Neural cell (in vitro differentiated cells): Measurements from ENCODE around the gene PHF21A. TPM values are rescaled to one million over a fixed set of nuclear protein-coding genes. Genes with fewer than 3 reads are reported as not detected.

Experiments
- H2AFZ ChIP-seq: fragments of 200-600, 300-800 bp; sonication (generic), shearing (Covaris generic); 2 replicates; pipeline ENCODE4 v1.6.0; 2014; ENCODE audit warnings: low read depth, mild to moderate bottlenecking, antibody characterized with exemption, low read length, moderate library complexity
- H3F3A ChIP-seq: fragments of 200-600 bp; shearing (Covaris generic); 2 replicates; pipeline ENCODE4 v1.6.1; 2016; ENCODE audit warnings: mild to moderate bottlenecking, moderate library complexity, mixed read lengths, antibody characterized with exemption, low read length; ENCODE audit not compliant: insufficient read depth, poor library complexity, severe bottlenecking
- H3K27ac ChIP-seq: fragments of 200-600, 300-800 bp; sonication (generic), shearing (Covaris generic); 2 replicates; pipeline ENCODE4 v1.5.1; 2014; ENCODE audit warnings: mild to moderate bottlenecking, low read length, moderate library complexity
- H3K27me3 ChIP-seq: fragments of 300-800, 200-600 bp; sonication (generic), shearing (Covaris generic); 2 replicates; pipeline ENCODE4 v1.6.0; 2014; ENCODE audit warnings: mild to moderate bottlenecking, low read depth, low read length, moderate library complexity; ENCODE audit not compliant: insufficient read depth
- H3K36me3 ChIP-seq: fragments of 300-800, 200-600 bp; sonication (generic), shearing (Covaris generic); 2 replicates; pipeline ENCODE4 v1.5.1; 2014; ENCODE audit warnings: mild to moderate bottlenecking, antibody characterized with exemption, low read length, moderate library complexity; ENCODE audit not compliant: insufficient read depth
- H3K4me2 ChIP-seq: fragments of 300-800, 200-600 bp; sonication (generic), shearing (Covaris generic); 2 replicates; pipeline ENCODE4 v1.6.0; 2014; ENCODE audit warnings: mild to moderate bottlenecking, low read length
- H3K4me3 ChIP-seq: fragments of 300-800, 200-600 bp; sonication (generic), shearing (Covaris generic); 2 replicates; pipeline ENCODE4 v1.5.1; 2014; ENCODE audit warnings: mild to moderate bottlenecking, low read length, moderate library complexity
- H3K79me2 ChIP-seq: fragments of 200-600 bp; shearing (Covaris generic); replicated peaks from 2 replicates; pipeline ENCODE4 v1.6.0; 2014; ENCODE audit warnings: mild to moderate bottlenecking, low read length, moderate library complexity; ENCODE audit not compliant: insufficient read depth
- H3K9ac ChIP-seq: fragments of 300-800, 200-600 bp; sonication (generic), shearing (Covaris generic); 2 replicates; pipeline ENCODE4 v1.6.1; 2016; ENCODE audit warnings: mild to moderate bottlenecking, low read length, mixed read lengths
- H3K9me2 ChIP-seq: fragments of 200-600 bp; shearing (Covaris generic); 2 replicates; pipeline ENCODE4 v1.6.1; 2016; ENCODE audit warnings: mild to moderate bottlenecking, low read length, mixed read lengths; ENCODE audit not compliant: insufficient read depth
- H3K9me3 ChIP-seq: fragments of 200-600, 300-800 bp; sonication (generic), shearing (Covaris generic); 2 replicates; pipeline ENCODE4 v1.6.1; 2016; ENCODE audit warnings: mild to moderate bottlenecking, mixed run types, low read length, moderate library complexity, mixed read lengths
- H4K20me1 ChIP-seq: fragments of 200-600 bp; shearing (Covaris generic); 2 replicates; pipeline ENCODE4 v1.6.1; 2016; ENCODE audit warnings: mild to moderate bottlenecking, mixed run types; ENCODE audit not compliant: insufficient read depth
- EP300 ChIP-seq: fragments of 450-650 bp; conservative IDR thresholded peaks from 2 replicates; pipeline ENCODE4 v1.6.1; 2014; ENCODE audit warnings: antibody characterized with exemption, mild to moderate bottlenecking, moderate library complexity; ENCODE audit not compliant: poor library complexity, severe bottlenecking
- EZH2 ChIP-seq: fragments of 200-600, 300-800 bp; shearing (Covaris generic), sonication (generic); IDR thresholded peaks from 2 replicates; pipeline ENCODE4 v1.6.1; 2014; ENCODE audit warnings: antibody characterized with exemption, low read length, borderline replicate concordance, mild to moderate bottlenecking; ENCODE audit not compliant: insufficient read depth, poor library complexity, severe bottlenecking
- MXI1 ChIP-seq: fragments of 450-650 bp; conservative IDR thresholded peaks from 2 replicates; pipeline ENCODE4 v1.6.1; 2014; ENCODE audit warnings: antibody characterized with exemption, mild to moderate bottlenecking; ENCODE audit not compliant: poor library complexity, severe bottlenecking
- POLR2AphosphoS5 ChIP-seq: IDR thresholded peaks from 2 replicates; pipeline ENCODE4 v1.6.1; 2012
- RAD21 ChIP-seq: fragments of 450-650 bp; conservative IDR thresholded peaks from 2 replicates; pipeline ENCODE4 v1.6.1; 2014; ENCODE audit warnings: antibody characterized with exemption, mild to moderate bottlenecking, moderate library complexity
- SMC3 ChIP-seq: fragments of 450-650 bp; conservative IDR thresholded peaks from 2 replicates; pipeline ENCODE4 v1.6.1; 2014; ENCODE audit warnings: antibody characterized with exemption, mild to moderate bottlenecking, moderate library complexity; ENCODE audit not compliant: poor library complexity
- TAF1 ChIP-seq: IDR thresholded peaks from 2 replicates; pipeline ENCODE4 v1.6.1; 2012; ENCODE audit warnings: low read depth
- polyA plus RNA-seq: library from polyadenylated mRNA; depleted of rRNA; stranded (reverse); fragments of >200 nt; gene quantifications from 2 replicates; pipeline ENCODE4 v1.2.3, GENCODE V29; 2014
- TF ChIP-seq, protein P1 (sequence below): IDR thresholded peaks from 2 replicates; pipeline ENCODE4 v1.6.1; 2012; ENCODE audit warnings: borderline replicate concordance
- TF ChIP-seq, protein P2 (sequence below): fragments of 450-650 bp; IDR thresholded peaks from 2 replicates; pipeline ENCODE4 v1.5.1; 2014; ENCODE audit warnings: antibody characterized with exemption, mild to moderate bottlenecking, moderate library complexity; ENCODE audit not compliant: poor library complexity, severe bottlenecking

The PHF21A gene
- polyA plus RNA-seq, 1 donor from 2014 or later = 31.7 TPM

DNA sequence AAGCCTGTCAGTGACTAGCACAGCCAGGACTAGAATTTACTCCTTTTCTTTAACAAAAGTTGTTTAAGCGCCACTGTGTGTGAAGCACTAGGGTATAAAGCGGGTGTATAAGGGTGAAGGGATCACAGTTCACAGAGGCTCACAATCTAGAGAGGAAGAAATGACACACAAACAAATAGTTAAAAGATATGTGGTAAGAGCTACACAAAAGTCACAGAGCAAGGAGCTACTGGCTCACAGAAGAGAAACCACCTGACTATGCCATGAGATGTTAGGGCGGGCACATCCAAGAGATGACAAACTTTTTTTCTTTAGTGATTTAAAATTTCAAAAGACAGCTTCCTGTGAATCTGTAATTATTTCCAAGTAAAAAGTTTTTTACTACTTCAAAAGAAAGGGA lies 55.6 kb downstream of the PHF21A start:
- Histone ChIP-seq H2AFZ (no peak overlapping the region), H3K9me2 (no peaks in the 10 kb centered on the region), H3K9ac (no peak overlapping the region), H3K36me3 (no peaks in the 10 kb centered on the region), H3K79me2 (no peaks in the 10 kb centered on the region), H3K4me3 (no peak overlapping the region), H3K9me3 (no peaks in the 10 kb centered on the region), H4K20me1 (no peaks in the 10 kb centered on the region), H3F3A (no peaks in the 10 kb centered on the region), H3K27ac (no peak overlapping the region), H3K4me2 (no peak overlapping the region), H3K27me3 (no peaks in the 10 kb centered on the region)
- no peak for TF ChIP-seq EZH2
- TF ChIP-seq, protein P1, sequence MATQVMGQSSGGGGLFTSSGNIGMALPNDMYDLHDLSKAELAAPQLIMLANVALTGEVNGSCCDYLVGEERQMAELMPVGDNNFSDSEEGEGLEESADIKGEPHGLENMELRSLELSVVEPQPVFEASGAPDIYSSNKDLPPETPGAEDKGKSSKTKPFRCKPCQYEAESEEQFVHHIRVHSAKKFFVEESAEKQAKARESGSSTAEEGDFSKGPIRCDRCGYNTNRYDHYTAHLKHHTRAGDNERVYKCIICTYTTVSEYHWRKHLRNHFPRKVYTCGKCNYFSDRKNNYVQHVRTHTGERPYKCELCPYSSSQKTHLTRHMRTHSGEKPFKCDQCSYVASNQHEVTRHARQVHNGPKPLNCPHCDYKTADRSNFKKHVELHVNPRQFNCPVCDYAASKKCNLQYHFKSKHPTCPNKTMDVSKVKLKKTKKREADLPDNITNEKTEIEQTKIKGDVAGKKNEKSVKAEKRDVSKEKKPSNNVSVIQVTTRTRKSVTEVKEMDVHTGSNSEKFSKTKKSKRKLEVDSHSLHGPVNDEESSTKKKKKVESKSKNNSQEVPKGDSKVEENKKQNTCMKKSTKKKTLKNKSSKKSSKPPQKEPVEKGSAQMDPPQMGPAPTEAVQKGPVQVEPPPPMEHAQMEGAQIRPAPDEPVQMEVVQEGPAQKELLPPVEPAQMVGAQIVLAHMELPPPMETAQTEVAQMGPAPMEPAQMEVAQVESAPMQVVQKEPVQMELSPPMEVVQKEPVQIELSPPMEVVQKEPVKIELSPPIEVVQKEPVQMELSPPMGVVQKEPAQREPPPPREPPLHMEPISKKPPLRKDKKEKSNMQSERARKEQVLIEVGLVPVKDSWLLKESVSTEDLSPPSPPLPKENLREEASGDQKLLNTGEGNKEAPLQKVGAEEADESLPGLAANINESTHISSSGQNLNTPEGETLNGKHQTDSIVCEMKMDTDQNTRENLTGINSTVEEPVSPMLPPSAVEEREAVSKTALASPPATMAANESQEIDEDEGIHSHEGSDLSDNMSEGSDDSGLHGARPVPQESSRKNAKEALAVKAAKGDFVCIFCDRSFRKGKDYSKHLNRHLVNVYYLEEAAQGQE = no peak
- TF ChIP-seq EP300 = no peak
- TF ChIP-seq SMC3 = no peak
- TF ChIP-seq, protein P2, sequence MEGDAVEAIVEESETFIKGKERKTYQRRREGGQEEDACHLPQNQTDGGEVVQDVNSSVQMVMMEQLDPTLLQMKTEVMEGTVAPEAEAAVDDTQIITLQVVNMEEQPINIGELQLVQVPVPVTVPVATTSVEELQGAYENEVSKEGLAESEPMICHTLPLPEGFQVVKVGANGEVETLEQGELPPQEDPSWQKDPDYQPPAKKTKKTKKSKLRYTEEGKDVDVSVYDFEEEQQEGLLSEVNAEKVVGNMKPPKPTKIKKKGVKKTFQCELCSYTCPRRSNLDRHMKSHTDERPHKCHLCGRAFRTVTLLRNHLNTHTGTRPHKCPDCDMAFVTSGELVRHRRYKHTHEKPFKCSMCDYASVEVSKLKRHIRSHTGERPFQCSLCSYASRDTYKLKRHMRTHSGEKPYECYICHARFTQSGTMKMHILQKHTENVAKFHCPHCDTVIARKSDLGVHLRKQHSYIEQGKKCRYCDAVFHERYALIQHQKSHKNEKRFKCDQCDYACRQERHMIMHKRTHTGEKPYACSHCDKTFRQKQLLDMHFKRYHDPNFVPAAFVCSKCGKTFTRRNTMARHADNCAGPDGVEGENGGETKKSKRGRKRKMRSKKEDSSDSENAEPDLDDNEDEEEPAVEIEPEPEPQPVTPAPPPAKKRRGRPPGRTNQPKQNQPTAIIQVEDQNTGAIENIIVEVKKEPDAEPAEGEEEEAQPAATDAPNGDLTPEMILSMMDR = no peak
- TF ChIP-seq POLR2AphosphoS5 = no peak
- TF ChIP-seq RAD21 = no peak
- TF ChIP-seq TAF1 = no peak
- no peak for TF ChIP-seq MXI1

GRCh38 chr11:46064221-46064620 lies 57.0 kb downstream of the PHF21A start:
- Histone ChIP-seq H3K36me3 (no peaks in the 10 kb centered on the region), H3K4me3 (no peak overlapping the region), H2AFZ (no peak overlapping the region), H3K9me3 (no peaks in the 10 kb centered on the region), H3K27ac (no peak overlapping the region), H3K9me2 (no peaks in the 10 kb centered on the region), H3K4me2 (no peak overlapping the region), H3K27me3 (no peaks in the 10 kb centered on the region), H3K9ac (no peak overlapping the region), H3K79me2 (no peaks in the 10 kb centered on the region), H3F3A (no peaks in the 10 kb centered on the region), H4K20me1 (no peaks in the 10 kb centered on the region)
- TF ChIP-seq EP300 = no peak
- no peak for TF ChIP-seq MXI1
- no peak for TF ChIP-seq POLR2AphosphoS5
- no peak for TF ChIP-seq TAF1
- TF ChIP-seq RAD21 = no peak
- TF ChIP-seq, protein P1 = no peak
- TF ChIP-seq, protein P2 = no peak
- no peak for TF ChIP-seq SMC3
- TF ChIP-seq EZH2 = no peak
